Prostate gland (tissue), 2 donors: ENCODE measurements around the gene GPR176.

ENCODE experiments used
- CTCF ChIP-seq, 4 experiments: fragments of 200-600 bp in 2 of 4; fragments of 450-650 bp in 2 of 4; sonication (generic) in 2 of 4; IDR thresholded peaks; 1 replicate in 3 of 4; 2 replicates in 1 of 4; pipeline ENCODE4 v1.5.1; 2016 to 2019; ENCODE audit warnings: antibody characterized with exemption in 4 of 4, mild to moderate bottlenecking in 2 of 4, moderate library complexity in 2 of 4
- POLR2A ChIP-seq: fragments of 450-650 bp; IDR thresholded peaks from one replicate; pipeline ENCODE4 v1.6.1; 2016; ENCODE audit warnings: antibody characterized with exemption, mild to moderate bottlenecking

GRCh38 chr15:39969002-39969394 lies 48.9 kb upstream of the GPR176 start:
- TF ChIP-seq CTCF (IDR thresholded peaks at IDR 0.05) (no peak), POLR2A (no peak)
